Tibial artery (tissue), 4 donors: Measurements from ENCODE around the gene SMIM1.

Experiments
- DNase-seq, 2 donors: peaks; one replicate each; pipeline ENCODE4 v3.0.0-alpha.2; 2019
- H3K27ac ChIP-seq, 2 donors: fragments of 200-600 bp; sonication (generic) in 1 of 2; 1 replicate in 1 of 2; 2 replicates in 1 of 2; pipeline ENCODE4 v1.5.1; 2018 to 2019; ENCODE audit warnings: mild to moderate bottlenecking in 1 of 2
- H3K27me3 ChIP-seq, 2 donors: fragments of 200-600 bp; sonication (generic) in 1 of 2; one replicate each; pipeline versions ENCODE4 v1.5.1 to v1.6.0; 2016 to 2019
- H3K36me3 ChIP-seq, 3 donors: fragments of 200-600 bp; sonication (generic) in 2 of 3; one replicate each; pipeline ENCODE4 v1.5.1; 2016 to 2019; ENCODE audit warnings: mild to moderate bottlenecking in 2 of 3
- H3K4me1 ChIP-seq, 4 donors: fragments of 200-600 bp; sonication (generic) in 2 of 4; 1 replicate in 3 of 4; 2 replicates in 1 of 4; pipeline ENCODE4 v1.5.1; 2016 to 2019
- H3K4me3 ChIP-seq, 2 donors: fragments of 200-600 bp; sonication (generic) in 1 of 2; 1 replicate in 1 of 2; 2 replicates in 1 of 2; pipeline ENCODE4 v1.5.1; 2018 to 2019; ENCODE audit warnings: mild to moderate bottlenecking in 2 of 2
- H3K9me3 ChIP-seq, 3 donors: fragments of 200-600 bp; sonication (generic) in 1 of 3; one replicate each; pipeline ENCODE4 v1.5.1; 2016 to 2019
- intact Hi-C: fragments of 100-400 bp; cut with DNase I; formaldehyde crosslinking; loops from one replicate; pipeline ENCODE4 v1.15.0; 2023; ENCODE audit warnings: low total_unique reads
- TF ChIP-seq, protein P1 (sequence below), 2 experiments: fragments of 200-600 bp in 1 of 2; fragments of 450-650 bp in 1 of 2; IDR thresholded peaks; one replicate each; pipeline ENCODE4 v1.5.1; 2017 to 2019; ENCODE audit warnings: antibody characterized with exemption in 2 of 2, mild to moderate bottlenecking in 1 of 2, moderate library complexity in 1 of 2

The SMIM1 gene

DNA sequence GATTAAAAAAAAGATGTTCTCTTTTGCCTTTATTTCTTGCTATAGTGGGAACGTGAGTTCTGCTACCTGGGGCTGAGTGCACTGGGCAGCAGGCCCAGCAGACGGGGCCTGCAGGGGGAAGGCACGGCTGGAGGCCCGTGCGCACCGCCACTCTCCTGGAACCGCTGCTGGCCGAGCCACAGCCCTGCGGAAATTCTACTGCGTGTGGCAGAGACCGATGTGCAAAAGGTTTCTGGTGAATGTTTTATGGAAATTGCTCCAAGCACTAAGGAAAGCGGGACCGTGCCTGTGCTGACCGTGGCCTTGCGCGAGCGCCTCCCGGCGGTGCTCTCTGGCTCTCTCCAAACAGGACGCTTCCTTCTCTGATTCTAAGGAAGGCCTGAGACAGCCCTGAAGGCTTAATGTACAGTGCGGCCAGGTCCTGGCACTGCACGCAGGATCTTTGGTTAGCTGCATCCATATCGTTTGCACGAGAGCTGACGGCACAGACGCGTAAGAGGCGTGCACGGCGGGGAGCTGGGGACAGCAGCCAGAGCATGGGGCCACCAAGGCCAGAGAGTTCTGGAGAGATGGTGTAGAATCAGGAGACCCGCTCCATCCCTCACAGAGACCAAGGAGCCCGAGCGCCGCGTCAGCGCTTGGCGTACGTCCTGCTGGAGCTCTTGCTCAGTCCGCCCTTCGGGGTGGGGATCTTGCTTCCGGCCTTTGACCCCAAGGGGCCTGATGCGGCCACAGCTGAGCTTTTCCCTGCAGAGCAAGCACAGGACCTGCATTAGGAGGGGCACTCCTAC is 42.4 kb downstream of the SMIM1 start:
- peaks cover 34 to 63% (median 43%) of the 10 kb centered on the region in 3 donors for H3K36me3 ChIP-seq
- DNase-seq: peak in 1 of 2 donors; percentile 57
- intact Hi-C loops: no loop called here

DNA sequence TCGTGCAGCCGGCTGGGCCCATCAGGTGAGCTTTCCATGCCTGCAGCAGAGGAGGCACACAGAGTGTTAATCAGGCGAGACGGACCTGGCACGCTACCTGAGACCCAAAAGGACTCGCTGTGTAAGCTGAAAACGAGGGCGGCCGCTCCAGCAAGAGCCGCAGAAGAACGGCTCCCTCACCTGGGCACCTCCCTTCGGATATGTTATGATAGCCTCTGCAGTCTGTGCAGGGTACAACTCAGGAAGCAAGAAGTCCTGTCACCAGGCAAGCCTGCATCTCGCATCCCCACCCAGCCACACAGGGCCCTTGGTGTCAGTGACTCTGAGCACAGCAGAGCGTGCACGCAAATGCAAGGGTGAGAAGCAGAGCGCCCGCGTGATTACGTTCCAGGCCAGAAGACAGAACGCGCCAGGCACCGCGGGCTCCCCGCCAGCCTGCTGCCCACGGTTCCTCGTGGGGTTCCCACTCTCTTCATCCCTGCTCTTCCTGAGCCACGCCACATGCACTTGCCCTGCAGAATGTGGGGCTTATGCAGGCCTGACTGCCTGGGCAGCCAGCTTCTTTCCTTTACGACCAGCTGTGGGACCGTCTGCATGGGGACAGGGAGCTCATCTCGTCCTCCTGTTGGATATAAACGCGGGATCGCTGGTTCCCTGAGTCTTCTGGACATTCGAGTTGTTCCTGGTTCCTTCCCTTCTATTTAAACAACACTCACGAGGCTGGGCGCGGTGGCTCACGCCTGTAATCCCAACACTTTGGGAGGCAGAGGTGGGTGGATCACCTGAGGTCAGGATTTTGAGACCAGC is 44.0 kb downstream of the SMIM1 start:
- TF ChIP-seq, protein P1, sequence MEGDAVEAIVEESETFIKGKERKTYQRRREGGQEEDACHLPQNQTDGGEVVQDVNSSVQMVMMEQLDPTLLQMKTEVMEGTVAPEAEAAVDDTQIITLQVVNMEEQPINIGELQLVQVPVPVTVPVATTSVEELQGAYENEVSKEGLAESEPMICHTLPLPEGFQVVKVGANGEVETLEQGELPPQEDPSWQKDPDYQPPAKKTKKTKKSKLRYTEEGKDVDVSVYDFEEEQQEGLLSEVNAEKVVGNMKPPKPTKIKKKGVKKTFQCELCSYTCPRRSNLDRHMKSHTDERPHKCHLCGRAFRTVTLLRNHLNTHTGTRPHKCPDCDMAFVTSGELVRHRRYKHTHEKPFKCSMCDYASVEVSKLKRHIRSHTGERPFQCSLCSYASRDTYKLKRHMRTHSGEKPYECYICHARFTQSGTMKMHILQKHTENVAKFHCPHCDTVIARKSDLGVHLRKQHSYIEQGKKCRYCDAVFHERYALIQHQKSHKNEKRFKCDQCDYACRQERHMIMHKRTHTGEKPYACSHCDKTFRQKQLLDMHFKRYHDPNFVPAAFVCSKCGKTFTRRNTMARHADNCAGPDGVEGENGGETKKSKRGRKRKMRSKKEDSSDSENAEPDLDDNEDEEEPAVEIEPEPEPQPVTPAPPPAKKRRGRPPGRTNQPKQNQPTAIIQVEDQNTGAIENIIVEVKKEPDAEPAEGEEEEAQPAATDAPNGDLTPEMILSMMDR (IDR thresholded peaks at IDR 0.05): no peak
- H3K36me3 ChIP-seq: peaks cover 39 to 79% (median 56%) of the 10 kb centered on the region in 3 donors

More for the DNA sequence above, 42.4 kb downstream of the SMIM1 start:
- H3K27ac ChIP-seq: no peak overlapping the region
- H3K4me3 ChIP-seq: no peak overlapping the region
- no peaks in the 10 kb centered on the region for H3K9me3 ChIP-seq
- TF ChIP-seq, protein P1 (IDR thresholded peaks at IDR 0.05): no peak
- H3K27me3 ChIP-seq: no peaks in the 10 kb centered on the region
- H3K4me1 ChIP-seq: no peaks in the 10 kb centered on the region

DNA sequence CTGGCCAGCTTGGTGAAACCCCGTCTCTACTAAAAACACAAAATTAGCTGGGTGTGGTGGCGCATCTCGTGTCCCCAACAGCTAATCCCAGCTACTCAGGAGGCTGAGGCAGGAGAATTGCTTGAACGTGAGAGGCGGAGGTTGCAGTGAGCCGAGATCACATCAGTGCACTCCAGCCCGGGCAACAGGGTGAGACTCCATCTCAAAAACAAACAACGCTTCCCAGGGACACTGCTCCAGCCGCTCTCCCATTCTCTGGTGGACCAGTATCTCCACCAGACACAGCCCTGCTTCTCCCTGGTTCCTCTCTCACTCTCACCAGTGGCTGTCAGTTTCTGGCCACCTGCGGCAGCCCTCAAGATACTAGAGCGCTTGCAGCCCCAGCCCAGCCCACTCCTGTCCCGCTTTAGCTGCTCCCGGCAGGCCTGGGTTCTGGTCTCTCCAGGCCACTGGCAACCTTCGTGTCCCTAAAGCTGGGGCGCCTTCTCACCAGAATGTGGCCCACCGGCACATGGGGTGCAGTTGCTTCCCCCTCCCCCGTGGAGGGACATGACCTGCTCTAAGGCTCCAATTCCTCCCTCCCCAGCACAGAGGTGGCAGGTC is 44.7 kb downstream of the SMIM1 start:
- H3K36me3 ChIP-seq: peaks cover 43 to 86% (median 61%) of the 10 kb centered on the region in 3 donors
- TF ChIP-seq, protein P1 (IDR thresholded peaks at IDR 0.05): no peak
- DNase-seq: peak in 1 of 2 donors; percentile 41

More for the DNA sequence above, 44.0 kb downstream of the SMIM1 start:
- no peak overlapping the region for H3K4me3 ChIP-seq
- no peaks in the 10 kb centered on the region for H3K4me1 ChIP-seq
- H3K27ac ChIP-seq: no peak overlapping the region
- peak in 1 of 2 donors; percentile 51 for DNase-seq
- H3K27me3 ChIP-seq: no peaks in the 10 kb centered on the region
- no peaks in the 10 kb centered on the region for H3K9me3 ChIP-seq
- intact Hi-C loops: no loop called here

DNA sequence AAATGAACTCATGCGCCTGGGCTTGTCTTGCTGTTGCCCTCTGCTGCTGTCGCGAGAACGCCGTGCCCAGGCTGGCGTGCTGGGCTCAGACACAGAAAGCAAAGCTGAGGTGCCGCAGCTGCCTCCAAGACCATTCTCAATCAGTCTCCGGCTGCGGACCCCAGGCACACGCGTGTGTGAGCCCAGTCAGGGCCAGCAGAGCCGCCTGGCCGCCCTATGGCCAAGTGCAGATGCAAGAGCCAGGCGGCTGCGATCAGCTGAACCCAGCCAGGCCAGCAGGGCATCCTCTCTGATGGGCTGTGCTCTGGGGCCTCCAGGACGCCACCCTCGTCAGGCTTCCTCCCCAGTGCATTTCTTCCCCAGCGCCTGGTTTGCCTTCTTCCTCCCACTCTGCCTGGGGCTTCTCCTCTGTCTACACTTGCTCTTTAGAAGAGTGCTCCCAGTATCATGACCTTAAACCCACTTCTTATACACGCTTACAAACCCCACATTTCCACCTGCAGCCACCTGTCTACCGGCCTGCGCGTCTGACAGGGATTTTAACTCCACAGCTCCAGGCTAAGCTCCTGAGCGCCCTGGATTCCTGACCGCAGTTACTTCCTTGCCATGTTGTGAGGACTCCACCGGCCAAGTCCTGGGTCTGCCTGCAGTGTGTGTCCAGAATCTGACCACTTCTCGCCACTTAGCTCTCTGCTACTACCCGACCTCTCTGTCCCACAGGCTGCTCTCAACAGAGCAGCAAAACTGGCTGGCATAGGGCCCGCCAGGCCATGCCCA is 45.5 kb downstream of the SMIM1 start:
- intact Hi-C loops: no loop called here
- Histone ChIP-seq H3K9me3 (no peaks in the 10 kb centered on the region), H3K27ac (no peak overlapping the region), H3K4me3 (no peak overlapping the region), H3K27me3 (no peaks in the 10 kb centered on the region), H3K4me1 (no peaks in the 10 kb centered on the region), H3K36me3 (peaks cover 51 to 93% (median 69%) of the 10 kb centered on the region in 3 donors)
- DNase-seq: peak in 1 of 2 donors; percentile 57
- TF ChIP-seq, protein P1 (IDR thresholded peaks at IDR 0.05): no peak

More for the DNA sequence above, 44.7 kb downstream of the SMIM1 start:
- H3K27me3 ChIP-seq: no peaks in the 10 kb centered on the region
- no peaks in the 10 kb centered on the region for H3K4me1 ChIP-seq
- intact Hi-C loops: no loop called here
- H3K27ac ChIP-seq: no peak overlapping the region
- H3K9me3 ChIP-seq: no peaks in the 10 kb centered on the region
- no peak overlapping the region for H3K4me3 ChIP-seq

DNA sequence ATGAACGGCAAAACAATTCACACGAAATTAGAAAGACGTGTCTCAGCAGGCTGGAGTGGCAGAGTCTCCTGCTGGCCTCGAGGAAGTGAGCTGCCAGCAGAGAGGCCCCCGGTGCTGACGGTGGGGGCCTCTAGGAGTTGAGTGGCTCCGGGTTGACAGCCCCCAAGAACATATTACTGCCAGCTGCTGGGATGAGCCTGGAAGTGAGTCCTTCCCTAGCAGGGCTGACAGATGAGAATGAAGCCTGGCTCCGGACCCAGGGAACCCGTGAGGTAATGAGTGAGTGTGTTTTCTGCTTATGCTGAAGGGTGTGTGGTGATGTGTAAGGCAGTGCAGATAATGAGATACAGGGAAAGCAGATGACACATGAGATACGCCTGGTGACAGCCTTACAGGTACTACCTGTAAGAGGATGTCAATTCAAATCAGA is 47.2 kb downstream of the SMIM1 start:
- Histone ChIP-seq H3K4me1 (no peaks in the 10 kb centered on the region), H3K27me3 (no peaks in the 10 kb centered on the region), H3K4me3 (no peak overlapping the region), H3K27ac (no peak overlapping the region), H3K9me3 (no peaks in the 10 kb centered on the region), H3K36me3 (peaks cover 55 to 97% (median 75%) of the 10 kb centered on the region in 3 donors)
- TF ChIP-seq, protein P1 (IDR thresholded peaks at IDR 0.05): no peak
- intact Hi-C loops: no loop called here
- peak in 1 of 2 donors; percentile 19 for DNase-seq
